IPS DF 4.7 (cell line): Measurements from ENCODE around the gene MOB3C.
"Not testable (repeated sequence)": the region's sequence is repeated elsewhere in the genome, so short reads cannot be mapped to it uniquely, and the experiment has no call there.

Source experiments
- DNase-seq: peaks from one replicate; pipeline ENCODE4 v3.0.0-alpha.2; 2013; ENCODE audit warnings: low spot score; ENCODE audit errors: extremely low read depth

Gene MOB3C

DNA sequence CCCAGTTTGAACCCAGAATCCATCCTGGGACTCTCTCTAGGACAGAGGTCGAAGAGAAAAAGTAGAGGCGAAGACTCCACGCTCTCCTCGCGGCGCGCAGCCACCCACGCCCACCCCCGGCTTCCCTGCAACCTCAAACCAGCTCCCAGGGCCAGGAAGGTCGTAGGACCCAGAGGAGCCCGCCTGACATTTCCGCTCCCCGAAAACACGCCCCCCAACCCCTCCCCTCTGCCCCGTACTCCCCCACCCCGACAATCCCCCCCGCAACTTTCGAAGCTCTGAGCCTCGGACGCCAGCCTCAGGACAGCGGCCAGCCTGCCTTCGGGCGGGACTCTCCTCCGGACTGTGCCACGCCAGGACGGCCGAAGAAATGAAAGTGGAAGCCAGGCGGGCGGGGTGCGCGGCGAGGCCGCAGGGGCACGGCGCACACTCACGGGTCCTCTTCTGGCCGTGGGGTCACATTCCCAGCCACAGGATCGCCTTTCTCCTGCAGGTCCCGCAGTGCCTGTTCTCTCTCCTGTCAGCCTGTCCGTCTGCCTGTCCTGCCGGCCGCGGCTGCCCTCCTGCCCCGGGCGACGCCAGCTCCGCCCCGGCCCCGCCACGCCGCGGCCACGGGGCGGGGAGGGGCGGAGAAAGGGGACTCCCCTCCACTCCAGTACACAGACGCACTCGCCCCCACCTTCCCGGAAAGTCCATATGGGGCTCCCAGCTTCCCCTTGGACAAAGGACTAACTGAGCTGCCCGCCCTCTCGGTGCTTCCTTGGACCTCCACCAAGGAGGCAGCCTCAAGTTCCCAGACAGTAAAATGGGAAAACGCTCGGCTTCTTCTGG is at the start of gene MOB3C:
TSS of gene MOB3C (minus strand) at position 535 of the 831 bp plus-strand sequence. CDS start 3,490 bp downstream, outside the sequence.
- no peak for DNase-seq

DNA sequence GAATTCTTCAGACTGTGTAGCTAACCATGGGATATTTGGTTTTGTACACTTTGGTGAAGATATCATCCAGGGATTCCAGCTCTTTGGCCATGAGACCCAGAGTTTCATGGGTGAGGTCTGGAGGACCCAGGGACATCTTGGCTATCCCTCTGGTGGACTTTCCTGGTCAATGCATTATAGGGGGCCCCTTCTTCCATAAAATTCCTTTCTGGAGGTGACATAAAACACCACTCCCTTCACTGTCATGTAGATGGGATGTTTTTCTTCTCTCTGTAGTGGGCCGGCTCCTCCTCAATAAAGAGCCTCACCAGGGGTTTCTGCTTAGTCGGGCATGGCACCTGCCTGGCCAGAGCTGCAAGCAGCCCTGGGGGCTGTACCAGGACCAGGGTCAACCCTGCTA is 49.4 kb upstream of the MOB3C start:
- no peak for DNase-seq

DNA sequence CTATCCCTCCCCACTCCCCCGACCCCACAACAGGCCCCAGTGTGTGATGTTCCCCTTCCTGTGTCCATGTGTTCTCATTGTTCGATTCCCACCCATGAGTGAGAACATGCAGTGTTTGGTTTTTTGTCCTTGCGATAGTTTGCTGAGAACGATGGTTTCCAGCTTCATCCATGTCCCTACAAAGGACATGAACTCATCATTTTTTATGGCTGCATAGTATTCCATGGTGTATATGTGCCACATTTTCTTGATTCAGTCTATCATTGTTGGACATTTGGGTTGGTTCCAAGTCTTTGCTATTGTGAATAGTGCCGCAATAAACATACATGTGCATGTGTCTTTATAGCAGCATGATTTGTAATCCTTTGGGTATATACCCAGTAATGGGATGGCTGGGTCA is 46.3 kb upstream of the MOB3C start:
- DNase-seq: not testable (repeated sequence)

DNA sequence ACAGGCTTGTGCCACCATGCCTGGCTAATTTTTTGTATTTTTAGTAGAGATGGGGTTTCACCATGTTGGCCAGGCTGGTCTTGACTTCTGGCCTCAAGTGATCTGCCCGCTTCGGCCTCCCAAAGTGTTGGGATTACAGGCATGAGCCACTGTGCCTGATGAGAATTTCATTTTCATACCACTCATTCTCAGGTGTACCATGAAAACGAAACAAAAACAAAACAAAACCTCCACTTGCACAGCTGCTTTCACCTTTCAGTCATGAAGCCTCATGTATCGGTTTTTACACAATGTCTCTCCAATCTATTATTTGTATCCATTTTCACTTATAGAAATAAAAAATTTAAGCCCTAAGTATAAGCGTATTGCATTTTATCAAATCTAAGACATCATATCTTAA is 43.5 kb upstream of the MOB3C start:
- DNase-seq: not testable (repeated sequence)

DNA sequence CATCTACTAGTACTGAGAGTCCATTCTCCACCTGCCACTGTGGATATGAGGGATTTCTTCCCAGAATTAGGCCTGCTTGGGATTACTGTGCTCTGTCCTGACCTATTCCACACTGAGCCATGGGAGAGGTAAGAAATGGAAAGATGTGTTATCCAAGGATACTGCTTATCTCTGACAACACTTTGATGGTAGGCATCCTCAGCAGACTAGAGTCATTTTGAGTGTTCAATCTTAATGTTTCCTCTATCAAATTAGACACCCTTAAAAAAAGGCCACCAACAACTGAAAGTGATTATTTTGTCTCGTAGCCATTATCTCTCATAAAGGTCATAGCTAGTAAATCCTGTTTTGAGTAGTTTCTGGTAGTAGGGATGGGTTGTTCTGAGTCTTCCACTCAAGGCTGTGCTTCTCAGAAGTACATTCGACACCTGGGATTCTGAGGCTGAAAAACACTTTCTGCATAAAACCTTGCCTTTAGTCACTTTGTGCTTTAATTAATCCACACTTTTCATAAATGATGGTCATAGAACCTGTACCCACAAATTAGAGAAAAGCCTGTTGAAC is 42.8 kb upstream of the MOB3C start:
- DNase-seq: no peak

DNA sequence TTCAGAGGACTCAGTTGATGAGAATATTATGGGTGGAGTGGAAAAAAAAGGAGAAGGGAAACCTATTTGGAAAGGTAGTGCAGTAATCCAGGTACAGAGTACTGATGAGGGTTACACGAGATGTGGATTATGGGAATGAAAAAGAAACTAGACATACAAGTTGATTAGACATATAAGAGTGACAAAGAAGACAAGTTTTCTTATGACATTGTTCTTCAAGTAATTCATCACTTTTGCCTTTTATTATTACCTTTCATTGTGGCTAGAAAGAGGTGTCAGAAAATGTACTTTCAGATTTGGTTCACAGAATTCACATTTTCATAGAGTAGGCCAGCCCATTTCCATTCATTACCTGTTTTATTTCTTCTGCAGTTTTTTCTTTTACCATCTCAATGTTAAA is 41.2 kb upstream of the MOB3C start:
- DNase-seq: no peak

DNA sequence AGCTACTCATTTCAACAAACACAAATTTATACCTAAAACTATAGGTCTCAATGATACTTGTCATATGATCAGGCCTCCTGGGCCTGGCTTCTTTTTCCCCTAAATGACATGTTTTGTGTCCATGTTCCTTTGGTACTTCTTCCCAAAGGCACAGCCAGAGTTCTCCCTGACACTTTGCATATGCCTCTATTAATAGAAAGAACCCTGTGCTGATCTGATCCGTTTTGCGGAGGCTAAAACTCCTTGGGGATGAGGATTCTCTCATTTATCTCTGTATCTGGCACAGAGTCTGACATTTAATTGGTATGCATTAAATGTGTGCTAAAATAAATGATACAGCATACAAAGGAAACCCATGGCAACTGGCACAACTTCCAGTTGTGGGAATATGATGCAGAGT is 40.0 kb upstream of the MOB3C start:
- DNase-seq: no peak

DNA sequence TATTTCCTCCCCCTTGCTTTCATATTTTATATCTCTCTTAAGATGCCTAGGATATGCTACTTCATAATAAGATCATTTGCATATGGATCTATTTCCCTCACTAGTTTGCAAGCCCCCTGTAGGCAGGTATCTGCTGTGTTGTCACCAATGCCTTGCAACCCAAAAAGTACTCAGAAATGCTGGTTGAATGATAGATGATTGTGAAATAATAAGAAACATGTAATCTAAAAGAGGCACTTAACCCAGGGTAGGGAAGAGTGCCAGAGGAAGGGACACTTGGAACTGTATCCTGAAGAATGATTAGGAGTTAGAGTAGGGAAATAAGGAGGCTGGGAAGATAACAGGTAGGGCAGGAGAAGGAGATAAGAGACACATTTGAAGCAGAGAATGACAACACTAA is 39.2 kb upstream of the MOB3C start:
- no peak for DNase-seq

DNA sequence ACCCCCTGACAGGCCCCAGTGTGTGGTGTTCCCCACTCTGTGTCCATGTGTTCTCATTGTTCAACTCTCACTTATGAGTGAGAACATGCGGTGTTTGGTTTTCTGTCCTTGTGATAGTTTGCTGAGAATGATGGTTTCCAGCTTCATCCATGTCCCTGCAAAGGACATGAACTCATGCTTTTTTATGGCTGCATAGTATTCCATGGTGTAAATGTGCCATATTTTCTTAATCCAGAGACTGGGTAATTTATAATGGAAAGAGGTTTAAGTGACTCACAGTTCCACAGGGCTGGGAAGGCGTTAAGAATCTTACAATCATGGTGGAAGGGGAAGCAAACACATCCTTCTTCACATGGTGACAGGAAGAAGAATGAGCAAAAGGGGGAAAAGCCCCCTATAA is 38.1 kb upstream of the MOB3C start:
- DNase-seq: not testable (repeated sequence)

DNA sequence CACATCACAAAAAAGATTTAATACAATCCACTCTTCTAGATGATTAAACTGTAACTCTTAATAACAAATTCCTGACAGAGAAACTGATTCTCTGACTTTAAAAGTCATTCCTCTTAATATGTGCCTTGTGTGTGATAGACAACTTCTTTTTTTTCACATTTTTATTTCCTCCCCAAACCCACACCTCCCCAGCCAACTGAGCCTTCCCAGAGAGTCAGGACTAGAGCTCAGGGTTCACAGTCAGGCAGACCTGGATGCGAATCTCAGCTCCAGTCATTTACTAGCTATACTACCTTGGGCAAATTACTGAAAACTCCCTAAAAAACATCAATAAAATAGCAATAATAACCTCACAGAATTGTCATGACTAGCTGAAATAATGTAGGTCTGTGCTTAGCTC is 37.4 kb upstream of the MOB3C start:
- no peak for DNase-seq

DNA sequence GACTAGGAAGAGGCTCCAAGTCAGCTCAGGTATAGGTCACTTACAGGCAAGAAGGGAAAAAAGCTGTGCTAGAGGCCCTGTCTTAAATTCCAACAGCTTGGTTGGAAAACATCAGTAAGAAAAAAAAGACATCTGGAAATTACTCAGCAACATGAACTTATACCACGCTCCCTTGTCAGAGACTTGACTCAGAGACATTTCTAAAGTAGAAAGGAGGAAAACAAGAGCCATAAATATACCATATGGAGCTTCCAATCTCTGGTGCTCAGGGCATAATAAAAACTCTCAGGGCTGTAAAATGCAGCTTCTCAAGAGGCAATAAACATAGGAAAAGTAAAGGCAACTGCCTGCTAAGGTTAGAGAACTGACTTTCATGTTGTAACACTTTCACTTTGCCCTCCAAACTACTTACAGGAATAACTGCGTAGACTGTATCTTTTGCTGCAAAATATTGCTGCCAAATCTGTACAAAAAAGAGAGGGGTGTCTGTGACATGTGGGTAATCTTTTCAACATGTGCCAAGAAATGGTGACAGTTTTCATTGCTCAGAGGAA is 36.9 kb upstream of the MOB3C start:
- no peak for DNase-seq

DNA sequence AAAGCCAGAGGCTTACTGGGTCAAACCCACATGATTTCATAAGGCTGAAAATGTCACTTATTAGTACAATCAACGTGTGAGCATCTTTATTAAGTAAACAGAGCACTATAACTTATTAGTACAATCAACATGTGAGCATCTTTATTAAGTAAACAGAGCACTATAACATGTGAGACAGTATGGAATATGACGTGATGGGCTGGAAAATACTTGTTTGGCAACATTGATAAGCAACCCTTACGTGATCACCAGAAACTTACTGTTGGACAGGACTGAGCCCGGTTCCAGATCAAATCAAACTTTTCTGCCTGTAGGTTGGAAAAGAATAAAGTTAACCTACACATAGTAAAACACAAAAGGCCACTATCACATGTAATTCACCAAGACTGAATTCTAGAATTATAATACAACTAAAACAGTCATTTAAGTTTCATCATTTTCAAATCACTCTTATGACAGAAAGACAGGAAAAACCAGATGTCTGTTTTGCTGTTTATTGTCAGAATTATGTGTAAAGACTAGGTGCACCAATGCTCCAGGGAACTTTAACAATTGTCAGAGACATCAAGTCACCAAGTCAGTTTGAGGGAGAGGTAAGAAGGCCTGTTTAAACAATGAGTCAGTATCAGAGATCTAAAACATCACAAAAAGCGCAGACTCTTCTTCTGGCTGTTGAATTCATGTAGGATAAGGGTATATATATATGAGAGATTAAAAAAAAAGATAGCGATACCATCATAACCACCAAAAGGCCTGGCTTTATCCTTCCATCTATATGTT is 35.9 kb upstream of the MOB3C start:
- DNase-seq: no peak

DNA sequence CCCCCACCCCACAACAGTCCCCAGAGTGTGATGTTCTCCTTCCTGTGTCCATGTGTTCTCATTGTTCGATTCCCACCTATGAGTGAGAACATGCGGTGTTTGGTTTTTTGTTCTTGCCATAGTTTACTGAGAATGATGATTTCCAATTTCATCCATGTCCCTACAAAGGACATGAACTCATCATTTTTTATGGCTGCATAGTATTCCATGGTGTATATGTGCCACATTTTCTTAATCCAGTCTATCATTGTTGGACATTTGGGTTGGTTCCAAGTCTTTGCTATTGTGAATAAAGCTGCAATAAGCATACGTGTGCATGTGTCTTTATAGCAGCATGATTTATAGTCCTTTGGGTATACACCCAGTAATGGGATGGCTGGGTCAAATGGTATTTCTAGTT is 34.5 kb upstream of the MOB3C start:
- DNase-seq: not testable (repeated sequence)

DNA sequence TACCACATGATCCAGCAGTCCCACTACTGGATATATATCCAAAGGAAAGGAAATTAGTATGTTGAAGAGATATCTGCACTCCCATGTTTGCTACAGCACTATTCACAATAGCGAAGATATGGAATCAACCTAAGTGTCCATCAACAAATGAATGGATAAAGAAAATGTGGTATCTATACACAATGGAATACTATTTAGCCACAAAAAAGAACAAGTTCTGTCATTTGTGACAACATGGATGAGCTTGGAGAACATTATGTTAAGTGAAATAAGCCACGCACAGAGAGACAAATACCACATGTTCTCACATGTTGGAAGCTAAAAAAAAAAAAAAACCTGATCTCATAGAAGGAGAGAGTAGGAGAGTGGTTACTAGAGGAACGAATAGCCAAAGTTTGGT is 33.9 kb upstream of the MOB3C start:
- DNase-seq: no peak

DNA sequence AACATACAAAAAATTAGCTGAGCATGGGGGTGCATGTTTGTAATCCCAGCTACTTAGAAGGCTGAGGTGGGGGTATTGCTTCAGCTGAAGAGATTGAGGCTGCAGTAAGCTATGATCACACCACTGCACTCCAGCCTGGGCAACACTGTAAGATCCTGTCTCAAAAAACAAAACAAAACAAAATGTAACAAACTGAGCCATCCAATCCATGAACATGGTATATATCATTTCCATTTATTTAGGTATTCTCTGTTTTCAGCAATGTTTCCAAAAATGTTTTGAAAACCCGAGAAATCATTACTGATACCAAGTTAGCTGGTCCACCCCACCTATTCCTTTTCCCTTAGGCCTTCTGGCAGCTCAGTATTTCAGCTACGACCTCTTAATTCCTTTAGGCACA is 33.2 kb upstream of the MOB3C start:
- no peak for DNase-seq

DNA sequence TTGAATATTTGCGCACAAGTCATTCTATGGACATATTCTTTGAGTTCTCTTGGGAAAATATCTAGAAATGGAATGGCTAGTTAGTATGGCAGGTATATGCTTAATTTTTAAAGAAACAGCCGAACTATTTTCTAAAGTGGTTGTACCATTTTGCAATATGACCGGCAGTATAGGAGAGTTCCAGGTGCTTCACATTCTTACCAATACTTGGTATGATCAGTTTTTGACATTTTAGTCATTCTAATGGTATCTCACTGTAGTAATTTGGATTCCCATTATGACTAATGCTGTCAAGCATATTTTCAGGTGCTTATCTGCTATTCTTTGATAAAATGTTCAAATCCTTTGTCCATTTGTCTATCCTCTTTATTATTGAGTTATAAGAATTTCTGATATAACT is 31.0 kb upstream of the MOB3C start:
- DNase-seq: no peak

DNA sequence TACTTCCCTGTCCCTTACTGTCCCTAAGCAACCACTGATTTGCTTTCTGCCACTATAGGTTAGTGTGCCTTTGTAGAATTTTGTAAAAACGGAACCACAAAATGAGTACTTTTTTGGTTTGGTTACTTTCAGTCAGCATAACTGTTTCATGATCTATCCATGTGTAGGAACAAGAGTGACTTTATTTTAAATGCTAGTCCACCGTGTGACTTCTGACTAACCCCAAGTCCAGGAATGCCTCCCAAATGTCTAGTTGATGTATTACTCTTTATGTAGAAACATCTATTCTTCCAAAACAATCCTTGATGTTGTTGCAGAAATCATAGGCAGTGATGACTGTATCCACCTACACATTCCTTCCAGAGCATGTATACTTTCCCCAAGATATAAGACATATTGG is 30.2 kb upstream of the MOB3C start:
- DNase-seq: no peak

DNA sequence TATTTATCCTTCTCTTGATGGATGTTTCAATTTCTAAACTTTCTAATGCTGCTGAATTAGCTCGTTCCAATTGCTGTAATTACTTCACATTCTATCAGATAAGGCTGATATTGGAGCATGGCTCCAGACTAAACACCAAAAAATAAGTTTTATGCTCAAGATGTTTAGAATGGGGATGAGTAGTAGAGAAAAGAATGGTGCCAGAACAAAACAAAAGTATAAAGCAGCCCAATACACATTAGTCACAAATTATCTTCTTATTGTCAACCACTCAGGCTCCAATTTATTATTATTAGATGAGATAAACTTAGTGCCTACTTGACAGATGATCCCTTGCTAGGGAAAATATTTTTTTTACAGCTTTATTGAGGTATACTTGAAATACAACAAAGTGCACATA is 29.7 kb upstream of the MOB3C start:
- no peak for DNase-seq

DNA sequence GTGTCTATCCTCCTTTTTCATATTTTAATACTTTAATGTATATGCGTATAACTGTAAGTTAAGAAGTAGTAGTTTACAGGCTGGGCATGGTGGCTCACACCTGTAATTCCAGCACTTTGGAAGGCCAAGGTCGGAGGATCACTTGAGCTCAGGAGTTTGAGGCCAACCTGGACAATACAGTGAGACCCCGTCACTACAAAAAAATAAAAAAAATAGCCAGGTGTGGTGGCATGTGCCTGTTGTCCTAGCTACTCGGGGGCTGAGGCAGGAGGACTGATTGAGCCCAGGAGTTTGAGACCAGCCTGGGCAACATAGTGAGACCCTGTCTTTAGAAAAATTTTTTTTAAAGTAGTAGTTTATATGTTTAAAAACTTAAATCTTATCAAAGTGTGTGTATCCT is 29.2 kb upstream of the MOB3C start:
- no peak for DNase-seq

DNA sequence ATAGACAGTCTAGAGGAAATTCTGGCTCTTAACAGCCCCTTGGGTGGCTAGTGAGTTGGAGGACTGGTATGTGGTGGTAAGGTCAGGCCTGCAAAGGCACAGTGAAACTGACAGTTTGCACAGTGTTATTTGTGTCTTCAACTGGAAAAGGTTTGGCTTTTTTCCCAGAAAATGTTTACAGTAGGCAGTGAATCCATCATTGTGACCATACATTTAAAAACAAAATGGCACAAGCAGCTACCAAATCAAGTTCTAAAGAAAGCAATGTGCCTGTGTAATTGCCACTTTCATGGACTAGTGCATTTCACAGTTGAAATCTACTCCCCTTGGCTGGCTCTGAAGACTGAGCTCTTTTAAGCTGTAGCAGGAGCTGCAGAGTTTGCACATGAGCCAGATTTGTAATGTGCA is 26.8 kb upstream of the MOB3C start:
- DNase-seq: no peak

DNA sequence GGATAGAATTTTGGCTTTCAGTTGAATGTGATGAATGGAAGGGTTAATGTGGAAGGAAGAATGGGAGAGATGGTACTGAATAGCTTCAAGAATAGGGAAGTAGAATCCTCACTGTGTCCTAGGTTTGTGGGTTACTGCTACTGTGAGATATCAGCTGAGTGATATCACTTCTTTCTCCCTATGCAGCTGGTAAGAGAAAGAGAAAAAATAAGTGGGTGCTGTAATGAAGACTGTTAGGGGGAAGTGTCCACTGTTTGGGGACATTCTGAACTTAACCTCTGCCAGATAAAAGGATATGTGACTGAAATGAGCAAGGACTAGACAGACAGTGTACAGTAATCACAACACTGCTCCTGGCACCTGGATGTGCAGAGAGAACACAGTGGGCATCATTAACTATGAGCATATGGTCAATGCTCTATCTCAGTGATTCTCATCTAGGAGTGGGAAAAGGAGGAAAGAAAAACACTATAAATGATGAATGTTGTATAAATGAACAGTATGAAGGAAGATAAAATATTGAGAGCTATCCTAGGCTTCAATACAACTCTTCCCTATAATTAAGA is 25.6 kb upstream of the MOB3C start:
- no peak for DNase-seq

DNA sequence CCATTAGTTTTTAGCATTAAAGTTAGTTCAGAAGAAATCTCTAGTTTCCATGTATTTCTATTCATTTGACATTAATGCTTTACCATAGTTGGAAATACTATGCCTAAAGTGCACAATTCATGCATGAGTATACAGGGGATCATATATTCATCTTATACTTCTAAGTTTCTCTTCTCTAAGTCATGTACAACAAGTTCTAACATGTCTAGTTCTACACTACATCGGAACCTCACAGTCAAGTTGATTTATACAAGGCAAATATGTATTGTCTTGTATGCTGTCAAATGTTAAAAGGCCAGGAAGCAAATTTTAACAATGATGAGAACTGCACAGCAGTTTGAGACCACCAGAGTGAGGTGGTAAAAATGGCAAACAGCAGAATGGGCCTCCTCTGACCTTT is 22.9 kb upstream of the MOB3C start:
- DNase-seq: no peak
